ENCODE data around the gene MOAP1. TPM values are rescaled to one million over a fixed set of nuclear protein-coding genes. Genes with fewer than 3 reads are reported as not detected.

Gene MOAP1
- total RNA-seq, 3 donors from 2014 or later: 29.0 to 35.9 (median 31.1) TPM

- Histone ChIP-seq H3K9me3 (no peaks in the 10 kb centered on the region), H3K36me3 (no peaks in the 10 kb centered on the region), H3K4me3 (no peak overlapping the region), H3K4me1 (peaks cover 0 to 1% of the 10 kb centered on the region in 2 donors), H3K27me3 (no peaks in the 10 kb centered on the region), H3K27ac (no peak overlapping the region)
- intact Hi-C loops (cut with DNase I; ENCODE audit: low total_unique reads): no loop called here
- no peak for DNase-seq (ENCODE audit: low spot score in 2 of 2)
- TF ChIP-seq CTCF (IDR thresholded peaks at IDR 0.05) (no peak), POLR2A (IDR thresholded peaks at IDR 0.05) (no peak), POLR2AphosphoS5 (IDR thresholded peaks at IDR 0.05) (no peak)
Measured at GRCh38 chr14:93200553-93200952, 15.9 kb upstream of the MOAP1 start.

GRCh38 chr14:93199031-93199430 is 14.3 kb upstream of the MOAP1 start:
- TF ChIP-seq CTCF (IDR thresholded peaks at IDR 0.05): no peak
- TF ChIP-seq POLR2AphosphoS5 (IDR thresholded peaks at IDR 0.05): no peak
- no peak for TF ChIP-seq POLR2A (IDR thresholded peaks at IDR 0.05)
- H3K36me3 ChIP-seq: no peaks in the 10 kb centered on the region
- no peaks in the 10 kb centered on the region for H3K4me1 ChIP-seq
- no peaks in the 10 kb centered on the region for H3K27me3 ChIP-seq
- no peak for DNase-seq (ENCODE audit: low spot score in 2 of 2)
- H3K27ac ChIP-seq: no peak overlapping the region
- H3K9me3 ChIP-seq: no peaks in the 10 kb centered on the region
- intact Hi-C loops (cut with DNase I; ENCODE audit: low total_unique reads): no loop called here
- H3K4me3 ChIP-seq: no peak overlapping the region

GRCh38 chr14:93195316-93195999 is 10.8 kb upstream of the MOAP1 start:
- Histone ChIP-seq H3K4me3 (no peak overlapping the region), H3K27ac (no peak overlapping the region), H3K4me1 (no peaks in the 10 kb centered on the region), H3K27me3 (no peaks in the 10 kb centered on the region), H3K36me3 (no peaks in the 10 kb centered on the region), H3K9me3 (no peaks in the 10 kb centered on the region)
- TF ChIP-seq POLR2A (IDR thresholded peaks at IDR 0.05): no peak
- no peak for TF ChIP-seq POLR2AphosphoS5 (IDR thresholded peaks at IDR 0.05)
- TF ChIP-seq CTCF (IDR thresholded peaks at IDR 0.05): no peak
- no peak for DNase-seq (ENCODE audit: low spot score in 2 of 2)
- intact Hi-C loops (cut with DNase I; ENCODE audit: low total_unique reads): no loop called here

- Histone ChIP-seq H3K27ac (no peak overlapping the region), H3K4me1 (peaks cover 0 to 20% of the 10 kb centered on the region in 2 donors), H3K4me3 (no peak overlapping the region), H3K27me3 (no peaks in the 10 kb centered on the region), H3K9me3 (no peaks in the 10 kb centered on the region), H3K36me3 (no peaks in the 10 kb centered on the region)
- DNase-seq (ENCODE audit: low spot score in 2 of 2): no peak
- no peak for TF ChIP-seq POLR2AphosphoS5 (IDR thresholded peaks at IDR 0.05)
- intact Hi-C loops (cut with DNase I; ENCODE audit: low total_unique reads): no loop called here
Measured at GRCh38 chr14:93186956-93187355, 2.3 kb upstream of the MOAP1 start.

GRCh38 chr14:93186466-93186865 is 1.8 kb upstream of the MOAP1 start:
- H3K4me1 ChIP-seq: peaks cover 0 to 20% of the 10 kb centered on the region in 2 donors
- no peaks in the 10 kb centered on the region for H3K27me3 ChIP-seq
- no peaks in the 10 kb centered on the region for H3K36me3 ChIP-seq
- no peak overlapping the region for H3K4me3 ChIP-seq
- DNase-seq (ENCODE audit: low spot score in 2 of 2): no peak
- intact Hi-C loops (cut with DNase I; ENCODE audit: low total_unique reads): no loop called here
- no peak overlapping the region for H3K27ac ChIP-seq
- no peak for TF ChIP-seq POLR2A (IDR thresholded peaks at IDR 0.05)
- TF ChIP-seq POLR2AphosphoS5 (IDR thresholded peaks at IDR 0.05): no peak
- H3K9me3 ChIP-seq: no peaks in the 10 kb centered on the region

GRCh38 chr14:93185349-93185720 is 638 bp upstream of the MOAP1 start:
- Histone ChIP-seq H3K9me3 (no peaks in the 10 kb centered on the region), H3K4me1 (peaks cover 0 to 20% of the 10 kb centered on the region in 2 donors), H3K4me3 (peak overlapping the region; percentile 92 to 97 (median 96)), H3K27me3 (no peaks in the 10 kb centered on the region), H3K36me3 (no peaks in the 10 kb centered on the region), H3K27ac (peak overlapping the region; percentile 92 to 98)
- TF ChIP-seq POLR2AphosphoS5 (IDR thresholded peaks at IDR 0.05) (no peak), CTCF (IDR thresholded peaks at IDR 0.05) (no peak), POLR2A (IDR thresholded peaks at IDR 0.05) (no peak)
- intact Hi-C loops (cut with DNase I; ENCODE audit: low total_unique reads): no loop called here
- DNase-seq (ENCODE audit: low spot score in 2 of 2): no peak

Data from breast epithelium (tissue), 4 donors.